NCI-H446 treated with DMSO at 0.1 percent for 48 hours (cell line): Measurements from ENCODE around the gene AKR1D1.
"Not testable (repeated sequence)": the region's sequence is repeated elsewhere in the genome, so short reads cannot be mapped to it uniquely, and the experiment has no call there.

Source experiments
- DNase-seq: peaks from one replicate; lab custom pipeline; 2025; lab: John Stamatoyannopoulos, UW

The AKR1D1 gene

DNA sequence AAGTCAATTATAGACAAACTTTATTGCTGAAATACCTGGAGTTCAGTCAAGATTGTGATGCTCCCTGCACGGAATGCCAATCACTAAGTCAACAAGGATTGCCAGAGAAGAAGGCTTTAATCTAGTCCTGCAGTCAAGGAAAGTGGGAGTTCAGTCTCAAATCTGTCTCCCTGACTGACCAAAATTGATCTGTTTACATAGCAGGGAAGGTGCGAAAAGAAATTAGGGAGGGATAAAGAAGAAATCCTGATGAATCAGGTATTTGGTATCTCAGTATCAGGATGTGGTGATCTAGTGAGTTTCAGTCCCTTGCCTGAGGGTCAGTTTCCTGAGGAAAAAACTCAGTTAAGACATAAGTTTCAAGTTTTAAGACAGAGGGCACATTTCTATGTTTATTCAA, 2.1 kb upstream of the AKR1D1 start:
- DNase-seq = no peak

DNA sequence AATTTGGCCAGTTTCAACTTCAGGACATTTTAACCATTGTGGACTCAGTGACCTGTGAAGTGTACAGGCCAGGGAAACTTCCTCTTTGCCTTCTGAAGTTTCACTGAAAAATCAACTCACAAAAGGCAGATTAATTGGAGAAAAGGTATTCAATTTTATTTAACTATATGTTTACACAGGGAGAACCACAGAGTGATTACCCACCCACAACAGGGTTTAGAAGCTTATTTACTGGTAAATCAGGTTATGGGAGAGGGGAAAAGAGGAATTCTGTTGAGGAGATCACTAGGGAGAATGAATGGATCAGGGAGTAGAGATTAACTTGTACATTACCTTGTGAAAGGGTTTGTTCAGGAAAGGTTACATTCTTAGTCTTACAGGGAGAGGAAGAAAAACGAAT, 1.7 kb upstream of the AKR1D1 start:
- no peak for DNase-seq

DNA sequence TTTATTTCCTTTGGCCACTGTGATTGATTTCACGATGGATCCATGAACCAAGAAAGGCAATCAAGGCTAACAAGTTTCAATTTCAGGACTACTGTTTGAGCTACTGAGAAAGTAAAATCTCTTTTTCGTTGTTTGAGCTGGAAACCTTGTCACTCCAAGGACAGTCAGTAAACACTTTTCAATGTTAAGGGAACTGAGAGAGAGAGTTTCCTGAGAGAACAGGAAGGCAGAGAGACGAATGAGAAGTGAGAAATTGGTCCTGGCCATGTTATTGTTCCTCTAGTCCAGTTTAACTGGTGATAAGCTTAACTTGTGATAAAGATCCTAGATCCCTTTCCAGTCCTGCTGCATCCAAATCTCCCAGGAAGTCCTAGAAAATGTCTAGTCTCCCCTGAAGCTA, 909 bp upstream of the AKR1D1 start:
- DNase-seq = no peak

DNA sequence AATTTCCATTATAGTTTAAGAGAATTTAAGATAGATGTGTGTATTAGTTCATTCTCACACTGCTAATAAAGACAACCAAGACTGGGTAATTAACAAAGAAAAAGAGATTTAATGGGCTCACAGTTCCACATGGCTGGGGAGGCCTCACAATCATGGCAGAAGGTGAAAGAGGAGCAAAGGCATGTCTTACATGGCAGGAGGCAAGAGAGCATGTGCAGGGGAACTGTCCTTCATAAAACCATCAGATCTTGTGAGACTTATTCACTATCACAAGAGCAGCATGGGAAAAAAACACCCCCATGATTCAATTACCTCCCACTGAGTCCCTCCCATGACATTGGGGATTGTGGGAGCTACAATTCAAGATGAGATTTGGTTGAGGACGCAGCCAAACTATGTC, 473 bp upstream of the AKR1D1 start:
- DNase-seq = not testable (repeated sequence)

DNA sequence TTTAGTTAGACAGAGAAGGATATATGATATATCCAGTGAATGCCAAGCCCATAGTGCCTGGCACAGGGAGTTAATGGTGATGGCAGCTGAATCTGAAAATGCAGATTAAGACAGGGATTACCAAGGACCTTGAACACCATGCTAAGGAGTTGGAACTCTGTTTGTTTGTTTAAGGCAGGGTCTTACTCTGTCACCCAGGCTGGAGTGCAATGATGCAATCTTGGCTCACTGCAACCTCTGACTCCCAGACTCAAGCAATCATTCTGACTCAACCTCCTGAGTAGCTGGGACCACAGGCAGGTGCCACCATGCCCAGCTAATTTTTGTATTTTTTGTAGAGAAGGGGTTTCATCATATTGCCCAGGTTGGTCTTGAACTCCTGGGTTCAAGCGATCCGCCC, 1.6 kb downstream of the AKR1D1 start:
- no peak for DNase-seq

DNA sequence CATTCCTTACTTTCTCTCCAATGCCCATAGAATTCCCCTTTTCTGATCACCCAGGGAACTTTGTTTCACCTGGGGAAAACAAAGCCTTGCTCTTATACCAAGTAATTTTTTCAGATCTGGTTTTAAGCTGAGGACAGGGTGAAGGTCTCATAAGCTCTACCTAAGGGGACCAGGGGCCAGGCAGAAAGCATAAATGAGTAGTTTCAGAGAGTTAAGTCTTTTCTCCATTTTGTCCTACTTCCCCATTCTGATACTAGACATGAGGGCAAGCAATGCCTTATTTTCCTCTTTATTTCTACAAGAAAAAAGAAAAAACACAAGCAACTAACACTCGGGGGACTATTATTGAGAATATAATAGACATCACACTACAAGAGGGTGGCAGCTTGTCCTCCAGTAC, 2.9 kb downstream of the AKR1D1 start:
- no peak for DNase-seq

DNA sequence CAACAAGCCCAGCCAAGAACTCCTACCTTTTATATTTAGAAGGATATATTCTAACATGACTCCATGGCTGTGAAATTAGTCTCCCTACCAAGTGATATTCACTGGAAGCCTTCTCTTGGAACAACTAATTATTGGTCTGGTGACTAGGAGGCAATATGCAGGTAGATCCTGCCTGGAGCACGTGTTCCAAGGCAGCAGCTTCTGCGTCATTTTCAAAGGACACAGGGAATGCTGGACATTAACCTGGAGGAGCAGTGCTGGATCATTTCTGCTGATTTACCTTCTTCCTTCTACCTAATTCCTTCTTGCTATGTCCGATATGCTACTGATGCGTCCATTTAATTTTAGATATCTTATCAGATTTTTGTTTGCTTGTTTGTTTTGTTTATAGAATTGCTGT, 5.6 kb downstream of the AKR1D1 start:
- DNase-seq = no peak

DNA sequence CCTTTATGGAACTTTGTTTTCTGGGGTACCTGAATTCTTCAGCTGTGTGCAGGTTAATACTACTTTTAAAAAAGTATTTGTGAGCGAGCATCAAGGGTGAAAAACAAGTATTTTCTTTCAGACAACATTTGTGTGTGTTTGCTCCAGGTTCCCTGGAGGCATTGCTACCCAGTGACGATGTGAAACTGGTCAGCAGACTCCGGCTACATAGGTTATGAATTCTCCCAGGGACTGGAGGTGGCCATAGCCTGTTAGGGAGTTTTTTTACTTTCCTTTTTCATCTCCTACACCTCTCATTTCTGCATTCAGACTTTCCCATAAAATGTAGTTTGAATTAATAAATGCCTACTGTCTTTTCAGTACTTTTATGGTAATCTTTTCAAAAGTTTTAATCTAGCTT, 7.6 kb downstream of the AKR1D1 start:
- no peak for DNase-seq

DNA sequence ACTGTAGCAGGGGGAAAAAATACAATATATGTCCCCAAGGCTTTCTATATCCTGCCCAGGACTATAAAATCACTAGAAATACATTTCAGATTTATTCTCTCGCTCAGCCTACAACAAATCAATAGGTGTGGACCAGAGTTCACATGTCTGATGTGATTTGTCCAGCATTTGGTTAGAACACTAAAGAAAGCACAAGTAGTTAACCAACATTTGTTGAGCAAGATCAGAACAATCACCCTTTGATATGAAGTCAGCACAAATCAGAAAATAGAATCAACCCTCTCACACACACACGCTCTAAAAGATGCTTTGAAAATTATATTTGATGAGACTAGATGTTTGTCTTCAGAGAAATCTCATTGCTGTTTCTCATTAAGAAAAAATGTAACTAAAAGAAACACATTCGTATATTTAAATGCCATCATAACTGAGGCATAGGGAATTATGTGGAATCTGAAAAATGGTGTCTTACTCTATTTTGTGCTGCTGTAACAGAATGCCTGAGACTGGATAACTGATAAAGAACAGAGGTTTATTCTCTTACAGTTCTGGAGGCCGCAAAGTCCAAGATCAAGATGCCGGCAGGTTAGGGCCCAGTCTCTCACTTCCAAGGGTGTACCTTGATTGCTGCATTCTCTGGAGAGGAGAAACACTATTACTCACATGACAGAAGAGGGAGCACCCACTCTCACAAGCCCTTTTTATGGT, 10.5 kb downstream of the AKR1D1 start:
- DNase-seq = no peak

DNA sequence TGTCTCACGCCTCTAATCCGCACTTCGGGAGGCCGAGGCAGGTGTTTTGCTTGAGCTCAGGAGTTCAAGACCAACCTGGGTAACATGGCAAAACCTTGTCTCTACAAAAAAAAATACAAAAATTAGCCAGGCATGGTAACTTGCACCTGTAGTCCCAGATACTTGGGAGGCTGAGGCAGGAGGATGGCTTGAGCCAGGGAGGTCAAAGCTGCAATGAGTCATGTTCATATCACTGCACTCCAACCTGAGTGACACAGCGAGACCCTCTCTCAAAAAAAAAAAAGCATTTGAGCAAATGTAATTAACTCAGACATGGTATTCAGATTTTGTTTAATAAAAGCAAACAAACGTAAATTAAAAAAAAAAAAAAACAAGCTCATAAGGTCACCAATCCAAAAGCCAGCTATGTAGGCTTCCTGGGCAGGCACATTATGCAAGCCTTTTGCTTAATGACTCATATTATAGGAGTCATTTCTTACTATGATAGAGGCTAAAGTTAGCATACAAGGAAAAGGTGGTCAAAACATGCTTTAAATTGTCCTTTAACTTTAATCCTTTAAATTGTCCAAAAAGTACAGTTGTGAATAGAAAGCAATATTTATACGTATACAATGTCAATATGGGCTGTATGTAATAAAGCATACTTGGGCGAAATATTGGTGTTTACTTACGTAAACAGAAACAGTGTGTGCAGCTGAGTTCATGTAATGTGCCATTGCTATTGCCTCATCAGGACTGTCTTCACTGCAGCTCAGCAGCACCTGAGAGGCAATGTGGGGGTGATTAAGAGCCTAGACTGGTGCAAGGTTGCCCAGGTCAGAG, 13.0 kb downstream of the AKR1D1 start:
- DNase-seq = no peak

DNA sequence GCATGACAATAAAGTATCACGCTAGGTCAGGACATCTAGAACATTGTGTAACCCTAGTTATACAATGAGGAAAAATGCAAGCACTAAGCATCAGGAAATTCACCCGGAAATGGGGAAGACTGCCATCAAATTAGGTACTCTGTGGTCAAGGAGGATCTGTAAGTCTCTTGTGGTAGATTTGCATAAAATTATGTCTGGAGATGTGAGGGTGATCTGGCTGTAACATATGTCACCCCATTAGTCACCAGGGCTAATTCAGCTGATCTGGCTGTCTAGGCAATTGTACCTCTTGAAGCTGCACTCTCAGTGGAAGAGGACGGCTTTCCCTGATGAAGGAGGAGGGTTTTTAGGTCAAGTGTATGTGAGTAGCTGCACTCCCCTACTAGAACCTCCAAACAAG, 14.8 kb downstream of the AKR1D1 start:
- no peak for DNase-seq

DNA sequence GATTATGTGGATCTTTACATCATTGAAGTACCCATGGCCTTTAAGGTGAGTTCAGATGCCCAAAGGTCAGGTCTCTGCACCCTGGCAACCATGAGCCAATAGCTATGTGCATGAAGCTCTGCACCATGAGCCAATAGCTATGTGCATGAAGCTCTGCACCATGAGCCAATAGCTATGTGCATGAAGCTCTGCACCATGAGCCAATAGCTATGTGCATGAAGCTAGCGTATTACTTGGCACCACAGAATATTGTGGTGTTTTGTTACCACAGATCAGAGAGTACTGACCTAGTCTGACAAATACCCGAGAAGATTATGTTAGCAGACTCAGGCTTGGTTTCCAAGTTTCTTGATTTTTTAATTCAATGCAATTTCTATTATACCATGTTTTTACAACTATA, 15.6 kb downstream of the AKR1D1 start:
- not testable (repeated sequence) for DNase-seq

DNA sequence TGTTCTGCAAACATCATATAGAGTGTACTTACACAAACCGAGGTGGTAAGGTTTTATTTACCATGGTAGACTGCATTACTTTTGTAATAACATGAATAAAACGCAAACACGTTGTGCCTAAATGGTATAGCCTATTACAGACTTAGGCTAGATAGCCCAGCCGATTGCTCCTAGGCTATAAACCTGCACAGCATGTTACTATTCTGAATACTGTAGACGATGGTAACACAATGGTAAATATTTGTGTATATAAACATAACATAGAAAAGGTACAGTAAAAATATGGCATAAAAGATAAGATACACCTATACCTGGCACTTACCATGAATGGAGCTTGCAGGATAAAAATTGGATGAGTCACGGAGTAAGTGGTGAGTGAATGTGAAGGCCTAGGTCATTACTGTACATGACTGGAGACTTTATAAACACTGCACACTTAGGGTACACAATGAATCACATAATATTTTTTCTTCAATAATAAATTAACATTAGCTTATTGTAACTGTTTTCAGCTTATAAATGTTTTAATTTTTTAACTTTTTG, 16.3 kb downstream of the AKR1D1 start:
- DNase-seq = no peak

DNA sequence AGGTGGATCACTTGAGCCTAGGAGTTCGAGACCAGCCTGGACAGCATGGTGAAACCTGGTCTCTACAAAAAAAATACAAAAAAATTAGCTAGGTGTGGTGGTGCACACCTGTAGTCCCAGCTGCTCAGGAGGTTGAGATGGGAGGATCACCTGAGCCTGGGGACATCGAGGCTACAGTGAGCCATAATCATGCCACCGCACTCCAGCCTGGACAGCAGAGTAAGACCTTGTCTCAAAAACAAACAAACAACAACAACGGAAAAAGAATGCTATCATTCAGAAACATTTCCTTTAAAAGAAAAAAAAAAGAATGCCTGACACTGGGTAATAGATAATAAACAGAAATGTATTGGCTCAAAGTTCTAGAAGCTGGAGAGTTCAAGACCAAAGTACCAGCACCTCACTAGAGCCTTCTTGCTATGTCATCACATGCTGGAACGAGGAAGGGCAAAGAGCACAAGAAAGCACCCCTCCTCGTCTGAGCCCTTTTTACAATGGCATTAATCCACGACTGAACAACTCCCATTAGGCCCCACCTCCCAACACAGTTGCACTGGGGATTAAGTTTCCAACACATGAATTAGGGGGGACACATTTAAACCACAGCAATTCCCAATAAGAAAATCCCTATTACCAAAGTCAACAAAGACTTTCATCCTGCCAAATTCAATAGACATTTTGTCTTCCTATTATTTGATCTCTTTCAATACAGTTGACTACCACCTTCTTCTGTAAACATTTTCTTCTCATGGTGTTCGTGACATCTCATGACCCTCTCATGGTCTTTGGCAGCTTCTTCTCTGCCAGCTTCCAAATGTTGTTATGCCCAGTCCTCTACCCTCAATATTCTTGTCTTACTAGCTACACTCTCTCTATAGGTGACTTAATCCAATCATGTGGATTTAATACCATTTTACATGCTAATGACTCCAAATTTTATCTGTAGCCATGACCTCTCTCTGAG, 20.0 kb downstream of the AKR1D1 start:
- no peak for DNase-seq

DNA sequence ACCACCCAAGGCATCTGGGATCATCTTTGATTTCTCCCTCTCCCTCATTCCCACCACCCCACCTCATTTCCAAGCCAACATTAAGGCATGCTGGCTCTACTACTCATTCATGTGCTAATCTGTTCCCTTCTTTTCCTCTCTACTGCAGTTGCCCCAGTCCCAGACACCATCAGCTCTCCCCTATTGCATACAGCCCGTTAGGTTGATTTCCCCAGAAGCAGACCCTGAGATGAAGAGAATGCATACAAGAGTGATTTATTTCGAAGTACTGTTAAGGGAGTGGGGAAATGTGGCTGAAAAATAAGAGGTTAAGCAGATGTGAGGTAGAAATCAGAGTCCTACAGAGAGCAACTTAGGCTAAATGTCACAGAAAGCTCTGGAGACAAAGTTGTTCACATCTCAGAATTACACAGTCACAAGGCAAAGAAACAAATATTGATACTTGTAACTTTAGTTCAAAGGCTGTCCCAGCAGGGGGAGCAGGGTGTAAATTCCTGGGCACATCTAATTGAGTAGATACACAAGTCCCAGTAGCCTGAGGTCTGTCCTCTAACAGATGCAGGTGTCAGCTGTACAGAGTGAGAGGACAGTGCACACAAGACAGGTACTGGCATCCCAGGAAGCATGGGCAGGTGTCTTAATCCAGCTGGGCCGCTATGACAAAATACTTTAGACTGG, 20.9 kb downstream of the AKR1D1 start:
- DNase-seq = no peak

DNA sequence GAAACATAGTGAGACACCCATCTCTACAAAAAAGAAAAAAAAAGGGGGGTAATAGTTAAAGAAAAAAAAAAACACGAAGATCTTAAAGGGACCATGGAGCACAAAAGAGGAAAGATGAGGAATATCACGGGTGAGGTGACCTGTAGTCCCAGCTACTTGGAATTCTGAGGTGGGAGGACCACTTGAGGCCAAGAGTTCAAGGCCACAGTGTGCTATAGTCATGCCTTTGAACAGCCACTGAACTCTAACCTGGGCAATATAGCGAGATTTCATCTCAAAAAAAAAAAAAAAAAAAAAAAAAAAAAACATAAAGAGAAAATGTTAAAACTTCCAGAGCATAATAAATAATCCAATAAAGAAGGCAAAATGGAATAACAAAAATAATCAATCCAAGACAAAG, 23.6 kb downstream of the AKR1D1 start:
- DNase-seq = no peak

DNA sequence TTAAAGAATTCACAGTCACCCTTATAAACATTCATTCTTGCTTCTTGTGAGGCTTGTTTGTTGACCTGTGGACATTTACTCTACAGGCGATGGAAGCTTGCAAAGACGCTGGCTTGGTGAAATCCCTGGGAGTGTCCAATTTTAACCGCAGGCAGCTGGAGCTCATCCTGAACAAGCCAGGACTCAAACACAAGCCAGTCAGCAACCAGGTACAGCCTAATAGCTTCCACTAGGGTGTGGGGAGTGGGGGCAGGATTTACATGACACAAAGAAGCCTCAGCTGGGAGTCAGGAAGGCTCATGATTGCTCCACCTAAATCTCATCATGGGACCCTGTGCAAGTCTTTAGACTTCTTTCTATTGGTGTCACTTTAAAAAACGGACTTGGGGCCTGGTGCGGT, 29.0 kb downstream of the AKR1D1 start:
- DNase-seq = no peak

DNA sequence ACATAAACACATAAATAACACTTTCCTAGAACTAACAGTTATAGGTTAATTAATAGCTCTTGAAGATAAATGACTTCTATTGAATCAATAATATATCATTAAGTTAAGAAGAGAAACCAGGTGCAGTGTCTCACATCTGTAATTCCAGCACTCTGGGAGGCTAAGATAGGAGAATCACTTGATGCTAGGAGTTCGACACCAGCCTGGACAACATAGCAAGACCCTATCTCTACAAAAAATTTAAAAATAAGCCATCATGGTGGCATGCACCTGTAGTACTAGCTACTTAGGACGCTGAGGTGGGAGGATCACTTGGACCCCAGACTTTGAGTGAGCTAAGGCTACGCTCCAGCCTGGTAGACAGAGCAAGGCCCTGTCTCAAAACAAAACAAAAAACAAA, 38.8 kb downstream of the AKR1D1 start:
- no peak for DNase-seq

DNA sequence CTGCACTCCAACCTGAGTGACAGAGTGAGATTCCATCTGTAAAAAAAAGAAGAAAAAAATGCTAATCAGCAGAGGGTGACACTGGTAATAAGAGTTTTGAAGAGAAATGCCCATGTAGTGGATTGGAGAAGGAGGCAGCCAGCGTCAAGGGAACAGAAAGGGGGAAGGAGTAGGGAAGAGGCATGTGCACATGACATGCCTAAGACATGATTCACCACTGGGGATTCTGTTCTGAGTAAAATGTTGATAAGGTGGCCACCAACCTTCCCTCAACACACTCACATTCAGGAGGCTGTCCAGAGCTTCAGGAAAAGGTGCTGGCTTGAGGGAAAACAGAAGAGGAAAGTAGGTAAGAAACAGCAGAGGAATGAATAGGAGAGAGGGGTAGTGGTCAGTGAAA, 39.9 kb downstream of the AKR1D1 start:
- DNase-seq = no peak

DNA sequence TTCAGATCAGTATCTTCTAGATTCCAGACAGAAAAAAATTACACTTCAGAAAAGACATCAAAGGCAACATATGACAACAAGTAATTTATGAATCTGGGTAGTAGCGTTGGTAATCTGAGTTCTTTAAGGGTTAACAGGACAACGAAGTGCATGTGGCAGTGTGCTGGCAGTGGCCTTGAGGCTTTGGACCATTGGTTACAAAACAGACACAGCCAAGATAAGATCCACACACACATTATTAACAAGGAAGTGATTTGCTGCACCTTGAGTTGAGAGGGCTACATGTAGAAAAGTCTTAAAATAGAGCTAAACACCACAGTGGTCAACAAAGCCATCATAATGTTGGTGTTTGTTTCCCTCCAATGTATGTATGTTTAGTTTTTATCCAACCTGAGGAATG, 40.6 kb downstream of the AKR1D1 start:
- no peak for DNase-seq

DNA sequence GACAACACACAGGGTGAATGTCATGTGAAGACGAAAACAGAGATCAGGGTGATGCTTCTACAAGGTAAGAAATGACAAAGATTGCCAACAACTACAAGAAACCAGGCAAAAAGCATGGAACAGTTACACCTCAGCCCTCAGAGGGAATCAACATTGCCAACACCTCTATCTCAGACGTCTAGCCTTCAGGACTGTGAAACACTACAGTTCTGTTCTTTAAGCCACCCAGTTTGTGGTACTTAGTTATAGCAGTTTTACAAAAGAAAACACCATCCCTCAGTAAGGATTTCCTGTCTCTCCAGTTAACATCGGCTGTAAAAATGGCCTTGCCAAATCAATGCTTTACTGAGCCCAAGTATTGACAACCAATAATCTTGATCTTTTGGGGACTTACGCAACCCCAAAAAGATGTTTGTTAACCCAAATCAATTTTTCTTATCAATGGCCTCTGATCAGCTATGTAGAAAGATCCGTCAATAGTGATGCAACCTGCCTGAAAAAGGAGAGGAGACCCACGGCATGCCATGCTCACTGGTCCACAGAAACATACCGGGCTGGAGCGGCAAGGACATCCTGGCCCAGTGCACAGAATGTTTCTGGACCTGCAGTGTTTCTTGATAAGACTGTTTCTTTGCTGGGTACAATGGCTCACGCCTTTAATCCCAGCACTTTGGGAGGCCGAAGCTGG, 44.0 kb downstream of the AKR1D1 start:
- DNase-seq = no peak
